ENCODE measurements around the gene MFNG.
A peak's percentile ranks its signal among the peaks of the same experiment; 100 is the strongest.

The MFNG gene

GRCh38 chr22:37423283-37423682, 62.9 kb downstream of the MFNG start:
- no peak overlapping the region for H3K4me3 ChIP-seq (ENCODE audit: low read depth, low read length)
- ChIA-PET POLR2A (no interaction called here), CTCF (no interaction called here)
- H3K27ac ChIP-seq (ENCODE audit: extremely low read depth, low read depth, low read length) = no peak overlapping the region
- no peaks in the 10 kb centered on the region for H3K36me3 ChIP-seq (ENCODE audit: control insufficient read depth in 2 of 2, insufficient read depth in 1 of 2, low read length in 2 of 2)
- TF ChIP-seq ZNF701 (tag by site-specific recombination; IDR thresholded peaks at IDR 0.05) (no peak), ZBTB1 (tag by site-specific recombination; IDR thresholded peaks at IDR 0.05) (no peak), ZNF768 (tag by site-specific recombination; IDR thresholded peaks at IDR 0.05) (peak; percentile 71; the same call in 1 of the 2 replicates)
- no peaks in the 10 kb centered on the region for H3K4me1 ChIP-seq (ENCODE audit: control insufficient read depth, insufficient read depth, low read length)
- no peaks in the 10 kb centered on the region for H3K9me3 ChIP-seq (ENCODE audit: control insufficient read depth, insufficient read depth, low read depth, low read length)

GRCh38 chr22:37421468-37421877, 64.7 kb downstream of the MFNG start:
- ChIA-PET CTCF (no interaction called here), POLR2A (interaction anchor here (0.7 kb wide), 1 partner anchor 11 kb away, joined by 3 read pairs; no protein-coding TSS in a partner anchor)

GRCh38 chr22:37420686-37421467, 65.3 kb downstream of the MFNG start:
- no peaks in the 10 kb centered on the region for H3K4me1 ChIP-seq (ENCODE audit: control insufficient read depth, insufficient read depth, low read length)
- H3K9me3 ChIP-seq (ENCODE audit: control insufficient read depth, insufficient read depth, low read depth, low read length) = no peaks in the 10 kb centered on the region
- no peak overlapping the region for H3K27ac ChIP-seq (ENCODE audit: extremely low read depth, low read depth, low read length)
- no peaks in the 10 kb centered on the region for H3K36me3 ChIP-seq (ENCODE audit: control insufficient read depth in 2 of 2, insufficient read depth in 1 of 2, low read length in 2 of 2)
- no peak overlapping the region for H3K4me3 ChIP-seq (ENCODE audit: low read depth, low read length)
- TF ChIP-seq ZNF24 (tag by site-specific recombination; IDR thresholded peaks at IDR 0.05) (no peak), ZNF112 (tag by site-specific recombination; IDR thresholded peaks at IDR 0.05) (no peak), ZNF426 (tag by site-specific recombination; IDR thresholded peaks at IDR 0.05) (no peak), ZBTB6 (tag by site-specific recombination; IDR thresholded peaks at IDR 0.05) (no peak)
- CTCF ChIA-PET = no interaction called here
- POLR2A ChIA-PET = no interaction called here

More at GRCh38 chr22:37421468-37421877, 64.7 kb downstream of the MFNG start:
- no peak overlapping the region for H3K4me3 ChIP-seq (ENCODE audit: low read depth, low read length)
- no peaks in the 10 kb centered on the region for H3K36me3 ChIP-seq (ENCODE audit: control insufficient read depth in 2 of 2, insufficient read depth in 1 of 2, low read length in 2 of 2)
- TF ChIP-seq ZNF600 (tag by site-specific recombination; IDR thresholded peaks at IDR 0.05) (no peak), KLF9 (tag by site-specific recombination; IDR thresholded peaks at IDR 0.05; ENCODE audit: low read depth) (no peak), ZNF830 (tag by site-specific recombination; IDR thresholded peaks at IDR 0.05; ENCODE audit: low read depth) (no peak), ZNF24 (tag by site-specific recombination; IDR thresholded peaks at IDR 0.05) (no peak), REPIN1 (tag by site-specific recombination; IDR thresholded peaks at IDR 0.05; ENCODE audit: low read depth) (no peak), ZBTB20 (tag by site-specific recombination; IDR thresholded peaks at IDR 0.05) (no peak), ZBTB44 (tag by site-specific recombination; IDR thresholded peaks at IDR 0.05) (no peak), ATF2 (tag by site-specific recombination; IDR thresholded peaks at IDR 0.05; ENCODE audit: low read depth) (no peak), ZNF362 (tag by site-specific recombination; IDR thresholded peaks at IDR 0.05) (no peak)
- no peaks in the 10 kb centered on the region for H3K9me3 ChIP-seq (ENCODE audit: control insufficient read depth, insufficient read depth, low read depth, low read length)
- H3K27ac ChIP-seq (ENCODE audit: extremely low read depth, low read depth, low read length) = no peak overlapping the region
- H3K4me1 ChIP-seq (ENCODE audit: control insufficient read depth, insufficient read depth, low read length) = no peaks in the 10 kb centered on the region
